ENCODE results near the gene ACADM. TPM values are rescaled to one million over a fixed set of nuclear protein-coding genes. Genes with fewer than 3 reads are reported as not detected.
"Not testable (repeated sequence)": the region's sequence is repeated elsewhere in the genome, so short reads cannot be mapped to it uniquely, and the experiment has no call there.

The ACADM gene
- total RNA-seq, 3 donors from 2014 or later, result 59.3 to 79.5 (median 78.6) TPM

DNA sequence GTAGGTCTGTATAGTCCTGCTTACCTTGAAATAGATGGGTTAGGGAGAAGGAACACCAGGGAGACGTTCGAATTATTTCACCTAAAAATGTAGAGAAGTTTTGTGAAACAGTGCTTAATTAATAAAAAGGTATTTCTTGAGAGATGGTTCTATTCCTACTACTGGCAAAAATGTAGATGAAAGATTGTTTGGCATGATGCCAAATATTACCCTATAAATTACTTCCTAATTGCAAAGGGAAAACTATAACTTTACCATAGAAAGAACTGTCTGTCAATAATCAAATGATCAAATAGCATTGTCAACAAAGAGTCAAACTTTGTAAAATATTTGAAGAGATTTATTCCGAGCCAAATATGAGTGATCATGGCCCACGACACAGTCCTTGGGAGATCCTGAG, 4.2 kb upstream of the ACADM start:
- intact Hi-C loops (cut with DNase I, micrococcal nuclease), result loop anchor here in 1 of 2 donors (10.0 kb wide), 1 partner anchor 64 kb away; the partner anchor contains the start of gene RABGGTB
- peaks cover 5% of the 10 kb centered on the region for H3K4me1 ChIP-seq (ENCODE audit: low read depth)
- no peak overlapping the region for H3K4me3 ChIP-seq
- no peaks in the 10 kb centered on the region for H3K36me3 ChIP-seq (ENCODE audit: low read depth)
- no peak for DNase-seq
- TF ChIP-seq CTCF (IDR thresholded peaks at IDR 0.05), result no peak
- ATAC-seq, result no peak
- no peaks in the 10 kb centered on the region for H3K9me3 ChIP-seq

- Histone ChIP-seq H3K9me3 (no peaks in the 10 kb centered on the region), H3K4me1 (ENCODE audit: low read depth) (peaks cover 10% of the 10 kb centered on the region), H3K36me3 (ENCODE audit: low read depth) (no peaks in the 10 kb centered on the region), H3K4me3 (no peak overlapping the region)
- intact Hi-C loops (cut with DNase I, micrococcal nuclease), result loop anchor here in 1 of 2 donors (10.0 kb wide), 1 partner anchor 64 kb away; the partner anchor contains the start of gene RABGGTB
- ATAC-seq (no peak), DNase-seq (no peak)
- TF ChIP-seq CTCF (IDR thresholded peaks at IDR 0.05), result no peak
Observed at GRCh38 chr1:75720820-75721219, 3.7 kb upstream of the ACADM start.

DNA sequence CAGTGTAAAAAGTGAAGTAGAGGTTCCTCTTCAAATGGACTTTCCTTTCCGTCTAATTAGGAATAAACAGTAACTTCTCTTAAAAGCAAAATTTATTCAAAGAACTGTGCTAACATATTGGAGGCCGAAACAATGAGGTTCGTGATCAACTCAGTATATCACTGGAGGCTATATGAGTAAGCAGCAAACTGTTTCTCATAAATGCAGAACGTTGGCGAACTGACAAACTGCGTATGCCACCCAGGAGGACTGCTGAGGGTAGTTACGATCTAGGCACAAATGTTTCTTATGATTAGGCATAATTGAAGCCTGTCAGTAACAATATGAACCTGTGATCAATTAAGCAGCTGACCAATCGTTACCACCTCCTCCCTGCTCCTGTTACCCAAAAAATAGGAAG, 2.3 kb upstream of the ACADM start:
- ATAC-seq; H3K9me3 ChIP-seq; H3K4me3 ChIP-seq; H3K36me3 ChIP-seq (ENCODE audit: low read depth); DNase-seq: not testable (repeated sequence)
- intact Hi-C loops (cut with DNase I, micrococcal nuclease), result loop anchor here in 1 of 2 donors (10.0 kb wide), 1 partner anchor 63 kb away; the partner anchor contains the start of gene RABGGTB
- H3K4me1 ChIP-seq (ENCODE audit: low read depth), result peaks cover 13% of the 10 kb centered on the region

- Histone ChIP-seq H3K4me3 (no peak overlapping the region), H3K4me1 (ENCODE audit: low read depth) (peaks cover 13% of the 10 kb centered on the region), H3K36me3 (ENCODE audit: low read depth) (no peaks in the 10 kb centered on the region), H3K9me3 (no peaks in the 10 kb centered on the region)
- intact Hi-C loops (cut with DNase I, micrococcal nuclease), result loop anchor here in 1 of 2 donors (10.0 kb wide), 1 partner anchor 62 kb away; the partner anchor contains the start of gene RABGGTB
- DNase-seq (no peak), ATAC-seq (no peak)
- TF ChIP-seq CTCF (IDR thresholded peaks at IDR 0.05), result no peak
Observed at GRCh38 chr1:75722966-75723365, 1.5 kb upstream of the ACADM start.

DNA sequence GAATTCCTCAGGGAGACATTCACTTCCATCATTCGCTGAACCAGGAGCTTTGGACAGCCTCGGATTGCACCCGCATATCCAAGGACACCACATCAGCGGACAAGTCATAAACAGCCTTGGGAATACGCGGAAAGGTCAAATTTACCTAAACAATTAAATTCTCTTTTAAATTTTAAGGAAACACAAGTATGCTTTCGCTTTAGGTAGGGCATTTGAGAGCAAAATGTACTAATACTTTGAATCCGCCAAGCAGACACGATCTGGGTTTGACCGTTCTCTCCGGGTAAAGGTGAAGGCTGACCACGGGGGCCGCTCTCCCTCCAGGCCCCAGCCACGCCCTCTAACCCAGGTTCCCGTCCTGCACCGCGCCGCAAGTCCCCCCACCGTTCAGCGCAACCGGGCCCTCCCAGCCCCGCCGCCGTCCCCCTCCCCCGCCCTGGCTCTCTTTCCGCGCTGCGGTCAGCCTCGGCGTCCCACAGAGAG, 479 bp upstream of the ACADM start:
- intact Hi-C loops (cut with DNase I, micrococcal nuclease), result loop anchor here in 1 of 2 donors (10.0 kb wide), 1 partner anchor 61 kb away; the partner anchor contains the start of gene RABGGTB
- ATAC-seq, result peak; percentile 88

More for the DNA sequence above, 479 bp upstream of the ACADM start:
- no peaks in the 10 kb centered on the region for H3K36me3 ChIP-seq (ENCODE audit: low read depth)
- DNase-seq, result peak in 2 of 3 donors; percentile 85 to 91
- H3K9me3 ChIP-seq, result no peaks in the 10 kb centered on the region
- H3K4me1 ChIP-seq (ENCODE audit: low read depth), result peaks cover 13% of the 10 kb centered on the region
- peak overlapping the region; percentile 62 for H3K4me3 ChIP-seq
- no peak for TF ChIP-seq CTCF (IDR thresholded peaks at IDR 0.05)

All from mucosa of descending colon (tissue), 3 donors.